ENCODE data around the gene ROR1. TPM values are rescaled to one million over a fixed set of nuclear protein-coding genes. Genes with fewer than 3 reads are reported as not detected.

The ROR1 gene
- total RNA-seq, 2 experiments from 2014 or later = 0.47 to 1.4 TPM

- Histone ChIP-seq H3K4me3 (ENCODE audit: low read depth, low read length, poor library complexity, severe bottlenecking) (no peak overlapping the region), H3K36me3 (ENCODE audit: insufficient read depth, low read length) (no peaks in the 10 kb centered on the region), H3K9me2 (ENCODE audit: insufficient read depth, low read length) (no peaks in the 10 kb centered on the region), H3K27ac (ENCODE audit: low read depth, low read length, poor library complexity, severe bottlenecking) (no peak overlapping the region), H3K4me2 (ENCODE audit: low read length) (no peak overlapping the region), H3K4me1 (ENCODE audit: insufficient read depth, low read length, poor library complexity, severe bottlenecking) (no peaks in the 10 kb centered on the region), H2AFZ (ENCODE audit: low read length) (no peak overlapping the region), H3K9me3 (ENCODE audit: low read length) (no peaks in the 10 kb centered on the region), H4K20me1 (ENCODE audit: insufficient read depth, low read length) (no peaks in the 10 kb centered on the region), H3K79me2 (ENCODE audit: insufficient read depth, low read depth, low read length) (no peaks in the 10 kb centered on the region)
- DNase-seq (ENCODE audit: low spot score) = no peak
- TF ChIP-seq CTCF (conservative IDR thresholded peaks at IDR 0.05; ENCODE audit: low read length) = no peak
- no peak for TF ChIP-seq EZH2phosphoT487 (IDR thresholded peaks at IDR 0.05; ENCODE audit: borderline replicate concordance, low read depth, low read length)
- ChIA-PET CTCF (ENCODE audit: unreplicated experiment) (no interaction called here), POLR2A (interaction anchor here (0.6 kb wide), 1 partner anchor 1085 kb away, joined by 3 read pairs; no protein-coding TSS in a partner anchor)
- no TSS peak for BruUV-seq (replicated peaks)
- intact Hi-C loops (cut with micrococcal nuclease; ENCODE audit: unreplicated experiment) = no loop called here
Observed at GRCh38 chr1:64140596-64140995, 366.8 kb downstream of the ROR1 start.

DNA sequence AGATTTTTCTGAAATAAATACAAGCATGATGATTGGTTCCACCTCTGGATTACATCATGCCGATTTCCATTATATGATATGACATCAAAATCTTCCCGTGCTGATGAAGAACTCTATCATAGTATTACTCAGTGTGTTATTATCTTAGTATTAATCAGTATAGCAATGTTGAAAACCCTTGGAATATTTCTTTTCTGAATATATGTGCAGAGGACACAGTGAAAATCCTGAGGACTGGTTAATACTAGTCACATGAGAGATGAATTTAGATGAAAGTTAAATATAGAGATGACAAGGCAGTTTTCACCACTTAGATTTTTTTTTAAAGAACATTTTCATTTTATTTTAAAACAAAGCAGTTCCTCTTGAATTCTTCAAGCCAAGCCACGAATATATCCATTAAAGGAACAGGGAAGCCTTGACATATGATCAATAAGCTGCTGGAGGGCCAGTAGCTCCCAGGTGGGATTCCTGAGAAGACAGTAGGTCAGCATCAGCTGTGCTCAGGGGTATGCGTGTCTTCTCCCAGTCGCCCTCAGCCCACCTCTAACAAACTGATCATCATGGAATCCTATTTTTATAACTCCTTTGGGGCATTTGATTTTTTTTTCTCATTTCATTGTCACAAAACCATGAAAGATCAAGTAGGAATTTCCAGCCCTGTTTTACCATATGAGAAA is 373.4 kb downstream of the ROR1 start:
- Histone ChIP-seq H3K9me2 (ENCODE audit: insufficient read depth, low read length) (no peaks in the 10 kb centered on the region), H3K36me3 (ENCODE audit: insufficient read depth, low read length) (no peaks in the 10 kb centered on the region), H3K9me3 (ENCODE audit: low read length) (no peaks in the 10 kb centered on the region), H4K20me1 (ENCODE audit: insufficient read depth, low read length) (no peaks in the 10 kb centered on the region), H3K27ac (ENCODE audit: low read depth, low read length, poor library complexity, severe bottlenecking) (no peak overlapping the region), H3K4me2 (ENCODE audit: low read length) (no peak overlapping the region), H3K79me2 (ENCODE audit: insufficient read depth, low read depth, low read length) (no peaks in the 10 kb centered on the region), H3K4me3 (ENCODE audit: low read depth, low read length, poor library complexity, severe bottlenecking) (no peak overlapping the region), H3K4me1 (ENCODE audit: insufficient read depth, low read length, poor library complexity, severe bottlenecking) (no peaks in the 10 kb centered on the region), H2AFZ (ENCODE audit: low read length) (no peak overlapping the region)
- no peak for TF ChIP-seq CTCF (conservative IDR thresholded peaks at IDR 0.05; ENCODE audit: low read length)
- no peak for DNase-seq (ENCODE audit: low spot score)
- POLR2A ChIA-PET = interaction anchor here (1.0 kb wide), 1 partner anchor 12 kb away, joined by 3 read pairs; no protein-coding TSS in a partner anchor
- CTCF ChIA-PET (ENCODE audit: unreplicated experiment) = interaction anchor here (0.5 kb wide), 1 partner anchor 509 kb away, joined by 3 read pairs; no protein-coding TSS in a partner anchor
- no TSS peak for BruUV-seq (replicated peaks)
- intact Hi-C loops (cut with micrococcal nuclease; ENCODE audit: unreplicated experiment) = no loop called here

DNA sequence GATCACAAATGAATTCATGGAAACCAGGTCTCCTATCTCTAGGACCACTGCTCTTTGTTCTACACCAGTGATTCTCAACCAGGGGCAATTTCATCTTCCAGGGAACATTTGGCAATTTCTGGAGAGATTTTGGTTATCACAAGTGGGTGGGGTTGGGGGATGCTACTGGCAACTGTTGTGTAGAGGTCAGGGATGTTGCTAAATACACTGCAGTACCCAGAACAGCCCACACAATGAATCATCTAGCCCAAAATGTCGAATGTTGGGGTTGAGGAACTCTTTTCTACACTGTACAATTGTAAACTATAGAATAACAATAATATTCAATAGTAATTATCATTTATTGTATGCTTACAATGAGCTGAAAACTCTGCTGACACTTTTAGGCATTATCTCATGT is 373.9 kb downstream of the ROR1 start:
- no TSS peak for BruUV-seq (replicated peaks)
- Histone ChIP-seq H3K9me3 (ENCODE audit: low read length) (no peaks in the 10 kb centered on the region), H3K4me1 (ENCODE audit: insufficient read depth, low read length, poor library complexity, severe bottlenecking) (no peaks in the 10 kb centered on the region), H3K4me3 (ENCODE audit: low read depth, low read length, poor library complexity, severe bottlenecking) (no peak overlapping the region), H3K36me3 (ENCODE audit: insufficient read depth, low read length) (no peaks in the 10 kb centered on the region), H3K9me2 (ENCODE audit: insufficient read depth, low read length) (no peaks in the 10 kb centered on the region), H2AFZ (ENCODE audit: low read length) (no peak overlapping the region), H3K79me2 (ENCODE audit: insufficient read depth, low read depth, low read length) (no peaks in the 10 kb centered on the region), H4K20me1 (ENCODE audit: insufficient read depth, low read length) (no peaks in the 10 kb centered on the region), H3K27ac (ENCODE audit: low read depth, low read length, poor library complexity, severe bottlenecking) (no peak overlapping the region), H3K4me2 (ENCODE audit: low read length) (no peak overlapping the region)
- ChIA-PET CTCF (ENCODE audit: unreplicated experiment) (no interaction called here), POLR2A (no interaction called here)
- no peak for DNase-seq (ENCODE audit: low spot score)
- intact Hi-C loops (cut with micrococcal nuclease; ENCODE audit: unreplicated experiment) = no loop called here
- TF ChIP-seq EZH2phosphoT487 (IDR thresholded peaks at IDR 0.05; ENCODE audit: borderline replicate concordance, low read depth, low read length) (no peak), CTCF (conservative IDR thresholded peaks at IDR 0.05; ENCODE audit: low read length) (no peak)

Data from OCI-LY7 (cell line).